T-helper 2 cell treated with Interferon-gamma antibody and Interleukin-4, amounts not matched to agents 5 μg/mL and 100 μg/mL, for 36 hours (primary cell): ENCODE measurements around the gene SLC30A5.
"Not testable (repeated sequence)": the region's sequence is repeated elsewhere in the genome, so short reads cannot be mapped to it uniquely, and the experiment has no call there.

Experiments used
- DNase-seq: peaks from one replicate; pipeline ENCODE4 v3.0.0; 2021; ENCODE audit warnings: low spot score
- H3K27ac Mint-ChIP-seq: one replicate; pipeline ENCODE4 v1.8.0; 2021; ENCODE audit warnings: mild to moderate bottlenecking, mixed read lengths
- H3K27me3 Mint-ChIP-seq: one replicate; pipeline ENCODE4 v1.8.0; 2021; ENCODE audit warnings: low read depth, mixed read lengths
- H3K36me3 Mint-ChIP-seq: one replicate; pipeline ENCODE4 v1.8.0; 2021; ENCODE audit warnings: low read depth, mixed read lengths
- H3K4me1 Mint-ChIP-seq: one replicate; pipeline ENCODE4 v1.8.0; 2021; ENCODE audit warnings: low read depth, mixed read lengths
- H3K4me3 Mint-ChIP-seq: one replicate; pipeline ENCODE4 v1.8.0; 2022; ENCODE audit warnings: mild to moderate bottlenecking, moderate library complexity, mixed read lengths
- H3K9me3 Mint-ChIP-seq: one replicate; pipeline ENCODE4 v1.8.0; 2021; ENCODE audit warnings: mixed read lengths

Gene SLC30A5

DNA sequence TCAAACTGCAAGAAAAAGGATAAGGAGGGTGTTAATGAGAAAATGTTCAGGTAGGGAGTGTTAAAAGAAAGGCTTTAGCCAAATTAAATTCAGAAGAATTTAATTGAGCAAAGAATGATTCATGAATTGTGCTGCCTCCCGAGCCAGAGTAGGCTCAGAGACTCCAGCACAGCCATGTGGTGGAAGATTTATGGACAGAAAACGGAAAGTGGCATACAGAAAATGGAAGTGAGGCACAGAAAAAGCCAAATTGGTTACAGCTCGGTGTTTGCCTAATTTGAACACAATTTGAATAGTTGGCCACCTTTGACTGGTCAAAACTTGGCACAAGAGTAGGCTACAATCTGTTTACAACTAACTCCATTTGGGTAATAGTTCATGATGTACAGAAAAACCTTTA is 9.6 kb upstream of the SLC30A5 start:
- H3K27me3 Mint-ChIP-seq: no peaks in the 10 kb centered on the region
- peaks cover 19% of the 10 kb centered on the region for H3K4me1 Mint-ChIP-seq
- H3K36me3 Mint-ChIP-seq: no peaks in the 10 kb centered on the region
- no peak for DNase-seq
- peaks cover 5% of the 10 kb centered on the region for H3K9me3 Mint-ChIP-seq
- H3K27ac Mint-ChIP-seq: no peak overlapping the region
- H3K4me3 Mint-ChIP-seq: no peak overlapping the region

DNA sequence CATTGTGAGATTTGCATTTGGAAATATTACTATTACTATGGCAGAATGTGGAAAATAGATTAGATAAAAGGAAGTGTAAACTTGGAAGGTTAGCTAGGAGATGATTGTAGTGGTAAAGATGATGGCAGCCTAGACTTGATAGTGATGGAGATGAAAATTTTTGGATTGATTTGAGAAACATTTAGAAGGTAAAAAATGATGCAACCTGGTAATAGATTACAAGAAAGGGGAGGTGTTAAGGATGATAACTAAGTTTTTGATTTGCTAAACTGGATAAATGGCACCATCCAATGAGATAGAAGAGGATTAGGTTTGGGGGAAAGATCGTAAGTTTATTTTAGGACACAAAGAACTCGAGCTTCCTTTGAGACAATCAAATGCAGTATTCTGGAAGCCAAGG is 8.9 kb upstream of the SLC30A5 start:
- DNase-seq: no peak
- Mint-ChIP-seq H3K36me3 (no peaks in the 10 kb centered on the region), H3K9me3 (peaks cover 5% of the 10 kb centered on the region), H3K27me3 (no peaks in the 10 kb centered on the region), H3K27ac (no peak overlapping the region), H3K4me3 (no peak overlapping the region), H3K4me1 (peaks cover 19% of the 10 kb centered on the region)

DNA sequence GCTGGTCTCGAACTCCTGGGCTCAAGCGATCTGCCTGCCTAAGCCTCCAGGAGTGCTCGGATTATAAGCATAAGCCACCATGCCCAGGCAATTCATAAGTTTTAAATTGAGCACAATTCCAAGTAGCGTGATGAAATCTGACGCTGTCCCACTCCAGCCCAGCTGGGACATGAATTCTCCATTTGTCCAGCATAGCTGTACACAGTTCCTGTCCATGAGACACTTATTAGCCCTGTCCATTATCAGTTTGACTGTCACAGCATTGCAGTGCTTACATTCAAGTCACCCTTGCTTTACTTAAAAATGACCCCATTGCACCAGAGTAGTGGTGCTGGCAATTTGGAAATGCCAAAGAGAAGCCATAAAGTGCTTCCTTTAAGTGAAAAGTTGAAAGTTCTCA is 7.6 kb upstream of the SLC30A5 start:
- peaks cover 5% of the 10 kb centered on the region for H3K9me3 Mint-ChIP-seq
- no peaks in the 10 kb centered on the region for H3K36me3 Mint-ChIP-seq
- H3K4me1 Mint-ChIP-seq: peaks cover 22% of the 10 kb centered on the region
- no peak overlapping the region for H3K27ac Mint-ChIP-seq
- H3K27me3 Mint-ChIP-seq: no peaks in the 10 kb centered on the region
- no peak overlapping the region for H3K4me3 Mint-ChIP-seq
- DNase-seq: no peak

DNA sequence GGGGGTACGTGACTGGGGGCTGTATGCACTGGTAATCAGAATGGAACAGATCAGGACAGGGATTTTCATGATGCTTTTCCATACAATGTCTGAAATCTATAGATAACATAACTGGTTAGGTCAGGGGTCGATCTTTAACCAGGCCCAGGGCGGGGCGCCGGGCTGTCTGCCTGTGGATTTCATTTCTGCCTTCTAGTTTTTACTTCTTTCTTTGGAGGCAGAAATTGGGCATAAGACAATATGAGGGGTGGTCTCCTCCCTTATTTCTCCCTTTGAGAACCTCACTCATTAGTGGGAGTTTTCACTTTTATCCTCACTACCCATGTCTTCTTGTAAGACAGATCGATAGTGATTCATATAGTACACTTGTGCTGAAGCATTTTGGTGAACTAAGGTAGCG is 5.8 kb upstream of the SLC30A5 start:
- H3K36me3 Mint-ChIP-seq, H3K9me3 Mint-ChIP-seq, H3K27me3 Mint-ChIP-seq, H3K27ac Mint-ChIP-seq, DNase-seq, H3K4me3 Mint-ChIP-seq: not testable (repeated sequence)
- H3K4me1 Mint-ChIP-seq: peaks cover 24% of the 10 kb centered on the region

DNA sequence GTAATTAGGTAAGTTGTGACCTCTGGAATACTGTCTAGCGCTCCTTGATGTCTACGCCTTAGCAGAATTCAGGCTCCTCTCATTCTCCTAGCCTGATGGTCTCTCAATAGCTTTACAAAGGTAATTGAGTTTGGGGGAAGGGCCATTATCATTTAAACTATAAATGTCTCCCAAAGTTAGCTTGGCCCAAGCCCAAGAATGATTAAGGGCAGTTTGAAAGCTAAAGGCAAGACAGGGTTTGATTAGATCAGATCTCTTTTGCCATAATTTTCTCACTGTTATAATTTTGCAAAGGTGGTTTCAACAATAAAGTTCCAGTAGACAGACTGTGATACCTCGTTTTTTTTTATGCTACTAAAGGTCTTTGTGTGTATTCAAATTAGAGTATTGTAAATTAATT is 3.7 kb upstream of the SLC30A5 start:
- H3K36me3 Mint-ChIP-seq: peaks cover under 1% of the 10 kb centered on the region
- H3K4me1 Mint-ChIP-seq: peaks cover 8% of the 10 kb centered on the region
- H3K27me3 Mint-ChIP-seq: no peaks in the 10 kb centered on the region
- no peak for DNase-seq
- no peaks in the 10 kb centered on the region for H3K9me3 Mint-ChIP-seq
- H3K27ac Mint-ChIP-seq: no peak overlapping the region
- H3K4me3 Mint-ChIP-seq: no peak overlapping the region

DNA sequence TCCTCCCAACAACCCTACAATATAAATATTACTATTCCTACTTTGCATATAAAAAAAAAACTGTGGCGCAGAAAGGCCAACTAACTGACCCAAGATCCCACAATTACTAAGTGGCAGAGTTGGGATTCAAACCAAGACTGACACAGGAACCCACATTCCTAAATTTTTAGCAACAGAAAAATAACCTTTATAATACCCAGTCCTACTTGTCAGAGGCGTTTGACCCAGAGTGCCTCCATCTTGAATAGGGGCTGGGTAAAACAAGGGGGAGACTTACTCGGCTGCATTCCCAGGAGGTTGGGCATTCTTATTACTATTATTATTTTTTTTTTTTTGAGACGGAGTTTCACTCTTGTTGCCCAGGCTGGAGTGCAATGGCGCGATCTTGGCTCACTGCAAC is 2.0 kb upstream of the SLC30A5 start:
- H3K36me3 Mint-ChIP-seq: peaks cover 8% of the 10 kb centered on the region
- peaks cover 16% of the 10 kb centered on the region for H3K4me1 Mint-ChIP-seq
- H3K4me3 Mint-ChIP-seq: no peak overlapping the region
- no peaks in the 10 kb centered on the region for H3K9me3 Mint-ChIP-seq
- no peaks in the 10 kb centered on the region for H3K27me3 Mint-ChIP-seq
- DNase-seq: no peak
- H3K27ac Mint-ChIP-seq: no peak overlapping the region

DNA sequence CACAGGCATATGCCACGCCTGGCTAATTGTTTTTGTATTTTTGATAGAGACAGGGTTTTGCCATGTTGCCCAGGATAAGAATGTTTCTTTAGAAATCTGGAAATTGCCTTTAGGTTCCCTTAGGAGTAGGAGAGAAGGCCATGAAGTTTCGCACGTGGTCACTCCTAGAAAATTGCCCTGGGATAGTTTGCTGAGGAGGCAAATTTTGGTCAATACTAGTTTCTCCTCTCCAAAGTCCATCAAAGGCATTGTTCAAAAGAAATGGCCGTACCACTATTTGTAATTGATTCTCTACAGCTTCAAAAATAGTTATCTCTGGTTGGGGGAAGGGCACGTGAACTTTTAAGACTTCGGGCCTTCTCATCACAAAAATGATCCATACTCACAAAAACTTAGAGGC is 845 bp upstream of the SLC30A5 start:
- H3K27ac Mint-ChIP-seq: no peak overlapping the region
- H3K36me3 Mint-ChIP-seq: peaks cover 14% of the 10 kb centered on the region
- H3K9me3 Mint-ChIP-seq: no peaks in the 10 kb centered on the region
- no peak overlapping the region for H3K4me3 Mint-ChIP-seq
- no peaks in the 10 kb centered on the region for H3K27me3 Mint-ChIP-seq
- no peak for DNase-seq
- H3K4me1 Mint-ChIP-seq: peaks cover 22% of the 10 kb centered on the region

DNA sequence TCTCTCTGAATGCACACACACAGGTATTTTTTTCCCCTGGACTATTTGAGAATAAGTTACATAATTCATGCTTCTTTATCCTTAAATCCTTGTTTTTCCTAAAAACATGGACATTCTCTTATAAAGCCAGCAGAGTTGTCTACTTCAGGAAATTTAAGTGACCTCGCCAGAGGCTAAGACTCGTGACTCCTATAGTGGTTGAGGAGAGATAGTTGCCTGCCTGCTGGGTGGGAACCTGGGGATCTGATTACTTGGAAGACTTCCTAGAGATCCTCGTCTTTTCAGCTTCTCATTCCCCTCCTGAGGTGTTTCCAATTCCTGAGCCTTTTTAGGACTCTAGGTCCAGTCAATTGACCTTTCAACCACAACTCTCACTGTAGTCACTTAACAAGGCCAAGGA is 5.5 kb downstream of the SLC30A5 start:
- peaks cover 22% of the 10 kb centered on the region for H3K4me1 Mint-ChIP-seq
- H3K36me3 Mint-ChIP-seq: peaks cover 30% of the 10 kb centered on the region
- DNase-seq: no peak
- no peak overlapping the region for H3K27ac Mint-ChIP-seq
- H3K27me3 Mint-ChIP-seq: no peaks in the 10 kb centered on the region
- no peaks in the 10 kb centered on the region for H3K9me3 Mint-ChIP-seq
- no peak overlapping the region for H3K4me3 Mint-ChIP-seq

DNA sequence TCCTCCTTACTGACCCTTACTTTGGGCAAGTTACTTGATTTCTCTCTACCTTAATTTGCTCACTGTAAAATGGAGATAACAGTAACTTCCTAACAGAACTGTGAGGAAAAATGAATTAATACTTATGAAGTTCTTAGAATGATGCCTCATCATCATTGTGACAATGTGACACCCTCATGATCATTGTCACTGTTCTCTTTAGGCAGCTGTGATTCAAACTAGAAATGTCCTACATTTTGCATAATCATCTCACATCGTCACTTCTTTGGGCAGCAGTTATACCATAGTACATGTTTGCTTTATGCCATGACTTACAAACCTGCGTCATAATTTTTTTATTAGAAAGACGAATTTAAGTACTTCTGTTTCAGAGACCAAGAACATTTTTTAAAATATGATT is 9.7 kb downstream of the SLC30A5 start:
- Mint-ChIP-seq H3K4me3 (no peak overlapping the region), H3K36me3 (peaks cover 39% of the 10 kb centered on the region), H3K27me3 (no peaks in the 10 kb centered on the region), H3K4me1 (peaks cover 9% of the 10 kb centered on the region), H3K27ac (no peak overlapping the region), H3K9me3 (no peaks in the 10 kb centered on the region)
- no peak for DNase-seq

DNA sequence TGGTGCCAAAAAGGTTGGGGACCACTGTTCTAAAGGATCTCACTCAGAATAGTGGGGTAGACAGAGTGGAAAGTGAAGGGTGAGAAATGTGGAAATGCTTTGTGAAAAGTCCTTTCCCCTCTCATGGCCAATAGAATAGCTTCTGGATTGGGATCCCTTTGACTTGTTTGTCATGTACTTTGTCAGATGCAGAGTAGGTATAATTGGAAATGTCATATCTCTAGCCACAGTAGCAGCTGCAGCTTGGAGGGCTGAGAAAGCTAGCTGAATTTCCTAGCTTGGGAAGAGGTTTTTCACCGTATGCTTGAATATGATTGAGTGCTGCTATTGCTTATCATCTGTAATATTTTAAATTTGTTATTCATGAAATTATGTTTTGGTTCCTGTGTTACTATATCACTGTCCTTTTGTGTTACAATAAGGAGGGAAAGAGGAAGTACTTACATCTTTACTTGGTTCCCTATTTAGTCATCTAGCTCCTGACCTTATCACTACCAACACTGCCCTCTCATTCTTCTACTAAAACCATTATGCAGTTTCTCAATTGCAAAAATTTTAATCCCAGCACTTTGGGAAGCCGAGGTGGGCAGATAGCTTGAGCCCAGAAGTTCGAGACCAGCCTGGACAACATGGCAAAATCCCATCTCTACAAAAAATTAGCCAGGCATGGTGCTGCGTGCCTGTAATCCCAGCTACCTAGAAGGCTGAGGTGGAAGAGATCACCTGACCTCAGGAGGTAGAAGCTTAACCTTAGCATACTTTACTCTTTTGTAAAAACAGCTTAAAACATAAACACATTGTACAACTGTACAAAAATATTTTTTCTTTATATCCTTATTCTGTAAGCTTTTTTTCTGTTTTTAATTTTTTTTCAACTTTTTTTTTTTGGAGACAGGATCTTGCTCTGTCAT is 12.4 kb downstream of the SLC30A5 start:
- peaks cover 4% of the 10 kb centered on the region for H3K4me1 Mint-ChIP-seq
- H3K27ac Mint-ChIP-seq: no peak overlapping the region
- no peak overlapping the region for H3K4me3 Mint-ChIP-seq
- peaks cover 54% of the 10 kb centered on the region for H3K36me3 Mint-ChIP-seq
- H3K27me3 Mint-ChIP-seq: no peaks in the 10 kb centered on the region
- no peak for DNase-seq
- H3K9me3 Mint-ChIP-seq: peaks cover 6% of the 10 kb centered on the region

DNA sequence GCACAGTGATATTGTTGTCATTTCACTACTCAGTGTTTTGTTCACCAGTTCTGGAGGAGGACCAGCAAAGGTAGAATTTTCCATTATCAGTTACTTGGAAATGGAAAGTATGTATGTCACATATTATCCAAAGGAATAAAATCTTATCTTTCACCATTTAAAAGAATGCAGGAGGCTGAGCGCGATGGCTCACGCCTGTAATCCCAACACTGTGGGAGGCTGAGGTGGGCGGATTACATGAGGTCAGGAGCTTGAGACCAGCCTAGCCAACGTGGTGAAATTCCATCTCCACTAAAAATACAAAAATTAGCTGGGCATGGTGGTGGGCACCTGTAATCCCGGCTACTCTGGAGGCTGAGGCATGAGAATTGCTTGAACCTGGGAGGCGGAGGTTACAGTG is 14.6 kb downstream of the SLC30A5 start:
- H3K4me3 Mint-ChIP-seq, DNase-seq, H3K9me3 Mint-ChIP-seq, H3K4me1 Mint-ChIP-seq, H3K27ac Mint-ChIP-seq, H3K27me3 Mint-ChIP-seq: not testable (repeated sequence)
- peaks cover 54% of the 10 kb centered on the region for H3K36me3 Mint-ChIP-seq

DNA sequence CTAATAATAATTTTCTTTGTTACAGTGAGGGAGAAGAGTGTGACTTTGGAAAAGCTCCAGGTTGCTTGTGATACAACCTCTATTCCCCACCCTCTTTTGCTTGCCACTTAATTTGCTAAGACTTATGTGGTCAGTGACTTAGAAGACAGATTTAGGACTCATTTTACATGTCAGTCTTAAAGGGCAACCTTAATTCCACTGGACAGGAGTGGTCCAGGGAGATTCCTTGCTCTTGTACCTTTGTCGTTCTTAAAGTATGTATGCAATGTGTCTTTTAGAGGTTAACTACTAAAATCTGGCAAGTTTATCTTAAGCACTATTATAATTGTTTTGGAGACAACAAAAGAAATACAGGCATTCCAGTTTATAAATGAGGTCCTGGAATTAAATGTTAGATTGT is 20.0 kb downstream of the SLC30A5 start:
- Mint-ChIP-seq H3K9me3 (peaks cover 6% of the 10 kb centered on the region), H3K4me1 (peaks cover 2% of the 10 kb centered on the region), H3K27me3 (no peaks in the 10 kb centered on the region), H3K4me3 (no peak overlapping the region), H3K36me3 (peaks cover 43% of the 10 kb centered on the region), H3K27ac (no peak overlapping the region)
- DNase-seq: no peak

DNA sequence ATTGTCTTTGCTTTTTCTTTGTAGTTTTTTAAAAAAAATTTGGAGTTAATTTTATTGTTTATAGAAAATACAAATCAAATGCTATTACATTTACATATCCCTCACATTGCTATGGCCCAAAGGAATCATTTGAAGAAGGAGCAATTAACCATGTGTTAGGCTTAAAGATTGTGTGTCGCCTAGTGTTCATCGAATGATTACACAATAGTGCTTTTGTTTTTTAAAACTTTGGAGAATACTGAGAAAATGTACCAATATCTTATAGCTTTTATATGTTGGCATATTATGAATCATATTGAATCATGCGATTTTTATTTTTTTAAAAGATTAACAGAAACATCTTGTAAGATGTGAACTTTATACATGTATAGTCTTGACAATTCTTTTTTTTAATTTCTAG is 21.7 kb downstream of the SLC30A5 start:
- H3K36me3 Mint-ChIP-seq: peaks cover 36% of the 10 kb centered on the region
- no peaks in the 10 kb centered on the region for H3K9me3 Mint-ChIP-seq
- no peak overlapping the region for H3K4me3 Mint-ChIP-seq
- DNase-seq: no peak
- no peaks in the 10 kb centered on the region for H3K4me1 Mint-ChIP-seq
- H3K27ac Mint-ChIP-seq: no peak overlapping the region
- H3K27me3 Mint-ChIP-seq: no peaks in the 10 kb centered on the region

DNA sequence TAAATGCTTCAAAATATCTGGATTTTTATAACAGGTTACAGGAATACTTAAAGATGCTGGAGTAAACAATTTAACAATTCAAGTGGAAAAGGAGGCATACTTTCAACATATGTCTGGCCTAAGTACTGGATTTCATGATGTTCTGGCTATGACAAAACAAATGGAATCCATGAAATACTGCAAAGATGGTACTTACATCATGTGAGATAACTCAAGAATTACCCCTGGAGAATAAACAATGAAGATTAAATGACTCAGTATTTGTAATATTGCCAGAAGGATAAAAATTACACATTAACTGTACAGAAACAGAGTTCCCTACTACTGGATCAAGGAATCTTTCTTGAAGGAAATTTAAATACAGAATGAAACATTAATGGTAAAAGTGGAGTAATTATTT is 35.6 kb downstream of the SLC30A5 start:
- no peak for DNase-seq
- H3K36me3 Mint-ChIP-seq: peaks cover 28% of the 10 kb centered on the region
- no peaks in the 10 kb centered on the region for H3K9me3 Mint-ChIP-seq
- no peaks in the 10 kb centered on the region for H3K27me3 Mint-ChIP-seq
- H3K4me3 Mint-ChIP-seq: no peak overlapping the region
- no peaks in the 10 kb centered on the region for H3K4me1 Mint-ChIP-seq
- H3K27ac Mint-ChIP-seq: no peak overlapping the region

DNA sequence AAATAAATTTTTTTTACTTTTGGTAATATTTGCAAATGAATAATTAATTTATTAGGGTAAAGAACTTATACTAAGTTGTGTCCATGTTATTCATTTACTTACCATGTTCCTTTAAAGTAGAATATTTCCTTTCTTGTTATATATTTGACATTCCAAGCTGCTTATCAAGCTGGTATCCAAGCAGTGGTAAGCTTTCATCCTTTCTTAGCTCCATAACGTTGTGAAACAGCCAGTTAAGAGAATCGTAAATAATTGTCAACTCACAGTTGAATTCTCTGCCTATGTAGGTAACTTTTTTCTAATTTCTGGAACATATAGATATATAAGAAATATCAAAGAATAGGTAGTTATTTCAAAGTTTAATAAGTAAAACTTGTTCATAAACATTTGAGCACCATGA is 36.4 kb downstream of the SLC30A5 start:
- H3K9me3 Mint-ChIP-seq: no peaks in the 10 kb centered on the region
- no peaks in the 10 kb centered on the region for H3K4me1 Mint-ChIP-seq
- H3K36me3 Mint-ChIP-seq: peaks cover 26% of the 10 kb centered on the region

More for the DNA sequence above, 36.4 kb downstream of the SLC30A5 start:
- DNase-seq: no peak
- Mint-ChIP-seq H3K27ac (no peak overlapping the region), H3K4me3 (no peak overlapping the region), H3K27me3 (no peaks in the 10 kb centered on the region)
